ENCODE measurements around the gene DENND6A.

DENND6A gene

GRCh38 chr3:57597127-57597923 lies 95.6 kb downstream of the DENND6A start, which contains the start of gene ARF4:
ARF4 (minus strand) TSS chr3:57597344; CDS start chr3:57597140, 204 bp downstream.
- Histone ChIP-seq H3K36me3 (ENCODE audit: control insufficient read depth, insufficient read depth, low read length) (peaks cover 14% of the 10 kb centered on the region), H3K9ac (ENCODE audit: low read length) (peak within 1 kb of the TSS; percentile 99), H3K27ac (ENCODE audit: low read depth, low read length) (peak within 1 kb of the TSS; percentile 94), H3K4me3 (ENCODE audit: low read depth, low read length) (peak within 1 kb of the TSS; percentile 90), H3K27me3 (ENCODE audit: control insufficient read depth, insufficient read depth, low read length) (no peaks in the 10 kb centered on the region), H3K4me1 (ENCODE audit: control insufficient read depth, insufficient read depth, low read length) (peaks cover 17% of the 10 kb centered on the region), H3K9me3 (ENCODE audit: control insufficient read depth, insufficient read depth, low read depth, low read length) (no peaks in the 10 kb centered on the region)

- H3K36me3 ChIP-seq (ENCODE audit: control insufficient read depth, insufficient read depth, low read length), result peaks cover 15% of the 10 kb centered on the region
- peak overlapping the region; percentile 99 for H3K9ac ChIP-seq (ENCODE audit: low read length)
- H3K4me1 ChIP-seq (ENCODE audit: control insufficient read depth, insufficient read depth, low read length), result peaks cover 17% of the 10 kb centered on the region
- H3K9me3 ChIP-seq (ENCODE audit: control insufficient read depth, insufficient read depth, low read depth, low read length), result no peaks in the 10 kb centered on the region
- no peaks in the 10 kb centered on the region for H3K27me3 ChIP-seq (ENCODE audit: control insufficient read depth, insufficient read depth, low read length)
- H3K27ac ChIP-seq (ENCODE audit: low read depth, low read length), result peak overlapping the region; percentile 94
- H3K4me3 ChIP-seq (ENCODE audit: low read depth, low read length), result peak overlapping the region; percentile 90
Measured at GRCh38 chr3:57596495-57597126, 96.3 kb downstream of the DENND6A start.

GRCh38 chr3:57594576-57594975 lies 98.3 kb downstream of the DENND6A start:
- Histone ChIP-seq H3K36me3 (ENCODE audit: control insufficient read depth, insufficient read depth, low read length) (peaks cover 20% of the 10 kb centered on the region), H3K9ac (ENCODE audit: low read length) (peak overlapping the region; percentile 25), H3K4me3 (ENCODE audit: low read depth, low read length) (peak overlapping the region; percentile 90)

GRCh38 chr3:57594144-57594543 lies 98.7 kb downstream of the DENND6A start:
- peaks cover 16% of the 10 kb centered on the region for H3K4me1 ChIP-seq (ENCODE audit: control insufficient read depth, insufficient read depth, low read length)
- no peaks in the 10 kb centered on the region for H3K27me3 ChIP-seq (ENCODE audit: control insufficient read depth, insufficient read depth, low read length)
- H3K9ac ChIP-seq (ENCODE audit: low read length), result no peak overlapping the region
- H3K9me3 ChIP-seq (ENCODE audit: control insufficient read depth, insufficient read depth, low read depth, low read length), result no peaks in the 10 kb centered on the region
- peaks cover 20% of the 10 kb centered on the region for H3K36me3 ChIP-seq (ENCODE audit: control insufficient read depth, insufficient read depth, low read length)
- H3K4me3 ChIP-seq (ENCODE audit: low read depth, low read length), result no peak overlapping the region
- no peak overlapping the region for H3K27ac ChIP-seq (ENCODE audit: low read depth, low read length)

More at GRCh38 chr3:57594576-57594975, 98.3 kb downstream of the DENND6A start:
- Histone ChIP-seq H3K27ac (ENCODE audit: low read depth, low read length) (no peak overlapping the region), H3K9me3 (ENCODE audit: control insufficient read depth, insufficient read depth, low read depth, low read length) (no peaks in the 10 kb centered on the region), H3K4me1 (ENCODE audit: control insufficient read depth, insufficient read depth, low read length) (peaks cover 17% of the 10 kb centered on the region), H3K27me3 (ENCODE audit: control insufficient read depth, insufficient read depth, low read length) (no peaks in the 10 kb centered on the region)

- Histone ChIP-seq H3K27ac (ENCODE audit: low read depth, low read length) (no peak overlapping the region), H3K36me3 (ENCODE audit: control insufficient read depth, insufficient read depth, low read length) (peaks cover 20% of the 10 kb centered on the region), H3K9ac (ENCODE audit: low read length) (no peak overlapping the region), H3K4me3 (ENCODE audit: low read depth, low read length) (no peak overlapping the region), H3K4me1 (ENCODE audit: control insufficient read depth, insufficient read depth, low read length) (0 out of 2 replicates have a peak, but pooled peaks cover 11% of the 10 kb centered on the region), H3K9me3 (ENCODE audit: control insufficient read depth, insufficient read depth, low read depth, low read length) (no peaks in the 10 kb centered on the region), H3K27me3 (ENCODE audit: control insufficient read depth, insufficient read depth, low read length) (no peaks in the 10 kb centered on the region)
Measured at GRCh38 chr3:57592306-57592705, 100.6 kb downstream of the DENND6A start.

- H3K27me3 ChIP-seq (ENCODE audit: control insufficient read depth, insufficient read depth, low read length), result no peaks in the 10 kb centered on the region
- peaks cover 31% of the 10 kb centered on the region for H3K36me3 ChIP-seq (ENCODE audit: control insufficient read depth, insufficient read depth, low read length)
Measured at GRCh38 chr3:57587905-57588304, 105.0 kb downstream of the DENND6A start.

GRCh38 chr3:57586778-57587177 lies 106.1 kb downstream of the DENND6A start:
- Histone ChIP-seq H3K9ac (ENCODE audit: low read length) (no peak overlapping the region), H3K4me1 (ENCODE audit: control insufficient read depth, insufficient read depth, low read length) (no peaks in the 10 kb centered on the region), H3K36me3 (ENCODE audit: control insufficient read depth, insufficient read depth, low read length) (peaks cover 39% of the 10 kb centered on the region), H3K27ac (ENCODE audit: low read depth, low read length) (no peak overlapping the region), H3K27me3 (ENCODE audit: control insufficient read depth, insufficient read depth, low read length) (no peaks in the 10 kb centered on the region), H3K9me3 (ENCODE audit: control insufficient read depth, insufficient read depth, low read depth, low read length) (no peaks in the 10 kb centered on the region), H3K4me3 (ENCODE audit: low read depth, low read length) (no peak overlapping the region)

More at GRCh38 chr3:57587905-57588304, 105.0 kb downstream of the DENND6A start:
- Histone ChIP-seq H3K4me3 (ENCODE audit: low read depth, low read length) (no peak overlapping the region), H3K27ac (ENCODE audit: low read depth, low read length) (no peak overlapping the region), H3K9ac (ENCODE audit: low read length) (no peak overlapping the region), H3K4me1 (ENCODE audit: control insufficient read depth, insufficient read depth, low read length) (no peaks in the 10 kb centered on the region), H3K9me3 (ENCODE audit: control insufficient read depth, insufficient read depth, low read depth, low read length) (no peaks in the 10 kb centered on the region)

- Histone ChIP-seq H3K36me3 (ENCODE audit: control insufficient read depth, insufficient read depth, low read length) (peaks cover 62% of the 10 kb centered on the region), H3K4me3 (ENCODE audit: low read depth, low read length) (no peak overlapping the region), H3K9me3 (ENCODE audit: control insufficient read depth, insufficient read depth, low read depth, low read length) (no peaks in the 10 kb centered on the region), H3K27me3 (ENCODE audit: control insufficient read depth, insufficient read depth, low read length) (no peaks in the 10 kb centered on the region), H3K27ac (ENCODE audit: low read depth, low read length) (no peak overlapping the region), H3K9ac (ENCODE audit: low read length) (no peak overlapping the region), H3K4me1 (ENCODE audit: control insufficient read depth, insufficient read depth, low read length) (no peaks in the 10 kb centered on the region)
Measured at GRCh38 chr3:57583544-57583943, 109.3 kb downstream of the DENND6A start.

GRCh38 chr3:57582474-57583168 lies 110.3 kb downstream of the DENND6A start:
- Histone ChIP-seq H3K27ac (ENCODE audit: low read depth, low read length) (no peak overlapping the region), H3K4me3 (ENCODE audit: low read depth, low read length) (no peak overlapping the region), H3K27me3 (ENCODE audit: control insufficient read depth, insufficient read depth, low read length) (no peaks in the 10 kb centered on the region), H3K36me3 (ENCODE audit: control insufficient read depth, insufficient read depth, low read length) (peaks cover 71% of the 10 kb centered on the region), H3K4me1 (ENCODE audit: control insufficient read depth, insufficient read depth, low read length) (no peaks in the 10 kb centered on the region), H3K9me3 (ENCODE audit: control insufficient read depth, insufficient read depth, low read depth, low read length) (no peaks in the 10 kb centered on the region), H3K9ac (ENCODE audit: low read length) (no peak overlapping the region)

- Histone ChIP-seq H3K9ac (ENCODE audit: low read length) (no peak overlapping the region), H3K36me3 (ENCODE audit: control insufficient read depth, insufficient read depth, low read length) (peaks cover 92% of the 10 kb centered on the region), H3K4me1 (ENCODE audit: control insufficient read depth, insufficient read depth, low read length) (no peaks in the 10 kb centered on the region), H3K9me3 (ENCODE audit: control insufficient read depth, insufficient read depth, low read depth, low read length) (no peaks in the 10 kb centered on the region), H3K4me3 (ENCODE audit: low read depth, low read length) (no peak overlapping the region), H3K27ac (ENCODE audit: low read depth, low read length) (no peak overlapping the region), H3K27me3 (ENCODE audit: control insufficient read depth, insufficient read depth, low read length) (no peaks in the 10 kb centered on the region)
Measured at GRCh38 chr3:57577801-57578200, 115.1 kb downstream of the DENND6A start.
